Chondrocyte (in vitro differentiated cells): ENCODE measurements around the gene TMEM63A. TPM values are rescaled to one million over a fixed set of nuclear protein-coding genes. Genes with fewer than 3 reads are reported as not detected.

Experiments used
- DNase-seq: peaks from one replicate; pipeline ENCODE4 v3.0.0; 2021; ENCODE audit warnings: mixed read lengths, low spot score
- H3K27ac Mint-ChIP-seq: one replicate; pipeline ENCODE4 v1.8.0; 2021; ENCODE audit warnings: mild to moderate bottlenecking, moderate library complexity, mixed read lengths; ENCODE audit not compliant: unreplicated experiment
- H3K27me3 Mint-ChIP-seq: 2 replicates; pipeline ENCODE4 v1.8.0; 2021; ENCODE audit warnings: low read depth, mixed read lengths
- H3K36me3 Mint-ChIP-seq: 2 replicates; pipeline ENCODE4 v1.8.0; 2021; ENCODE audit warnings: low read depth, mixed read lengths
- H3K4me1 Mint-ChIP-seq: 2 replicates; pipeline ENCODE4 v1.8.0; 2021; ENCODE audit warnings: low read depth, mild to moderate bottlenecking, mixed read lengths
- H3K4me3 Mint-ChIP-seq: one replicate; pipeline ENCODE4 v1.8.0; 2021; ENCODE audit warnings: mild to moderate bottlenecking, moderate library complexity, mixed read lengths; ENCODE audit not compliant: unreplicated experiment
- H3K9me3 Mint-ChIP-seq: 2 replicates; pipeline ENCODE4 v1.8.0; 2021; ENCODE audit warnings: low read depth, mixed read lengths
- total RNA-seq: library from RNA; stranded (reverse); gene quantifications from 3 replicates; pipeline ENCODE4 v1.2.1, GENCODE V29; 2021
- TF ChIP-seq, protein P1 (sequence below): fragments of 200-600 bp; sonication (generic); IDR thresholded peaks from 2 replicates; pipeline ENCODE4 v1.5.0; 2021; ENCODE audit warnings: antibody characterized with exemption, mild to moderate bottlenecking, moderate library complexity

TMEM63A gene
- total RNA-seq, 1 donor from 2014 or later: 50.3 TPM

DNA sequence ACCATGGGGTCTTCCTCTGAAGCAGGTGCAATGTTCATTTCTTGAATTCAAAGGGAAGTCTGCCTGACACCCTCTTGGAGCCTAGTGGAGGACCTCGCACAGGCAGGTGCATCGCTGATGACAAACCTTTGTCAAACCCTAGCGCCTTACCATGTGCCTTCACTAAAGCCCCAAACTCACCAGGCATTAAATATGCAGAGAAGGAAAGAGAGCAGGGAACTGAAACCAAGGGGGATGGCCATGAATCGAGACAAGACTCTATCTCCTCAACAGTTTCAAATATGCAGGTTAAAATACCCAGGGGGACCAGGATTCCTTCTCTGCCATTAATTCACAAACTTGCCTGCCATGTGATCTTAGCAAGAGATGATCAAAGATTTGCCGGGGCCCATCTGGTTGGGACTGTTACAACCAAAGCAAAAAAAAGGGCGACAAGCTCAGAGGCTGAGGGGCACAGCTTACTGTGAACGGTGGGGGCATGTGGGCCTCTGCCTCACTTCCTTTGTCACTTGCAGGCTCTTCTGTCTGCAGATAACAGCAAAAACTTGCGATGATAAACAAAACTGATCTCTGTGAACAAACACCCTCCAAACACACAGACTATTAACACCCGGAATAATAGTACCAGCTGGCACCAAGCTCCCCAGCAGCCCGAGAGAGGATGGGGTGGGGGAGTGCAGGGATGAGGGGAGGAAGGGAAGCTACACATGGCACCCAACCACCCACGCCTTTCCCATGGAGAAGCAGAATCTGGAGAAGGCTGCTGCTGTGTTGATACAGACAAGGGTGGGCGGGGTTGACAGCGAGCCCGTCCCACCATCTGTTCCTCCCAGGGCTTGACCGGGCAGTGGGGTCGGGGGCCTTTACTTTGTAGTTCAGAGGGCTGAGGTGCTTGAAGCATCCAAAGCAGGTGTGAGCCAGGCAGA, 33.9 kb downstream of the TMEM63A start:
- no peak overlapping the region for H3K4me3 Mint-ChIP-seq
- H3K27me3 Mint-ChIP-seq: no peaks in the 10 kb centered on the region
- H3K4me1 Mint-ChIP-seq: peaks cover 13% of the 10 kb centered on the region
- peaks cover 14% of the 10 kb centered on the region for H3K36me3 Mint-ChIP-seq
- H3K9me3 Mint-ChIP-seq: no peaks in the 10 kb centered on the region
- DNase-seq: no peak
- TF ChIP-seq, protein P1, sequence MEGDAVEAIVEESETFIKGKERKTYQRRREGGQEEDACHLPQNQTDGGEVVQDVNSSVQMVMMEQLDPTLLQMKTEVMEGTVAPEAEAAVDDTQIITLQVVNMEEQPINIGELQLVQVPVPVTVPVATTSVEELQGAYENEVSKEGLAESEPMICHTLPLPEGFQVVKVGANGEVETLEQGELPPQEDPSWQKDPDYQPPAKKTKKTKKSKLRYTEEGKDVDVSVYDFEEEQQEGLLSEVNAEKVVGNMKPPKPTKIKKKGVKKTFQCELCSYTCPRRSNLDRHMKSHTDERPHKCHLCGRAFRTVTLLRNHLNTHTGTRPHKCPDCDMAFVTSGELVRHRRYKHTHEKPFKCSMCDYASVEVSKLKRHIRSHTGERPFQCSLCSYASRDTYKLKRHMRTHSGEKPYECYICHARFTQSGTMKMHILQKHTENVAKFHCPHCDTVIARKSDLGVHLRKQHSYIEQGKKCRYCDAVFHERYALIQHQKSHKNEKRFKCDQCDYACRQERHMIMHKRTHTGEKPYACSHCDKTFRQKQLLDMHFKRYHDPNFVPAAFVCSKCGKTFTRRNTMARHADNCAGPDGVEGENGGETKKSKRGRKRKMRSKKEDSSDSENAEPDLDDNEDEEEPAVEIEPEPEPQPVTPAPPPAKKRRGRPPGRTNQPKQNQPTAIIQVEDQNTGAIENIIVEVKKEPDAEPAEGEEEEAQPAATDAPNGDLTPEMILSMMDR: no peak
- H3K27ac Mint-ChIP-seq: peak overlapping the region; percentile 22

DNA sequence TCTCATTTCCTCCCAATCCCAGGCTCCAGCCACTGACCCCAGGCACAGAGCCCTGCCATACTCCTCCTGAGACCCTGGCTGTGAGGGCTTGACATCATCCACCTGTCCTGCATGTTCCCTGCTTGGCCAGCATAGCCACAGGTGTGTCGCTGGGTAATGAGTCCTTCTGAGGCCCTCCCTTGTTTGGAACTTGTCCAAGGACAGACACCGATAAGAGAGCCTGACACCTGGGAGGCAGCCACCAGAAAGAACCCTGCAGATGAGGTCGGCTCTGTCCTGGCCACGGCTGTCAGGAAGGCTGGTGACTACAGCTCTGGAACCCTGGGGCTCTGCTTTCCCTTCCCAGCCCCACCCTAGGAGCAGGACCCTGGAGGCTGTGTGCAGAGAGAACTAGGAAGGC, 34.6 kb downstream of the TMEM63A start:
- TF ChIP-seq, protein P1: no peak
- H3K27me3 Mint-ChIP-seq: no peaks in the 10 kb centered on the region
- H3K9me3 Mint-ChIP-seq: no peaks in the 10 kb centered on the region
- peaks cover 13% of the 10 kb centered on the region for H3K4me1 Mint-ChIP-seq
- no peak overlapping the region for H3K27ac Mint-ChIP-seq
- DNase-seq: no peak
- H3K4me3 Mint-ChIP-seq: no peak overlapping the region
- H3K36me3 Mint-ChIP-seq: peaks cover 17% of the 10 kb centered on the region

- Mint-ChIP-seq H3K9me3 (no peaks in the 10 kb centered on the region), H3K4me3 (no peak overlapping the region), H3K27me3 (no peaks in the 10 kb centered on the region), H3K27ac (no peak overlapping the region), H3K4me1 (peaks cover 13% of the 10 kb centered on the region), H3K36me3 (peaks cover 15% of the 10 kb centered on the region)
- TF ChIP-seq, protein P1: no peak
- DNase-seq: no peak
Measured at GRCh38 chr1:225846331-225847310, 35.6 kb downstream of the TMEM63A start.

DNA sequence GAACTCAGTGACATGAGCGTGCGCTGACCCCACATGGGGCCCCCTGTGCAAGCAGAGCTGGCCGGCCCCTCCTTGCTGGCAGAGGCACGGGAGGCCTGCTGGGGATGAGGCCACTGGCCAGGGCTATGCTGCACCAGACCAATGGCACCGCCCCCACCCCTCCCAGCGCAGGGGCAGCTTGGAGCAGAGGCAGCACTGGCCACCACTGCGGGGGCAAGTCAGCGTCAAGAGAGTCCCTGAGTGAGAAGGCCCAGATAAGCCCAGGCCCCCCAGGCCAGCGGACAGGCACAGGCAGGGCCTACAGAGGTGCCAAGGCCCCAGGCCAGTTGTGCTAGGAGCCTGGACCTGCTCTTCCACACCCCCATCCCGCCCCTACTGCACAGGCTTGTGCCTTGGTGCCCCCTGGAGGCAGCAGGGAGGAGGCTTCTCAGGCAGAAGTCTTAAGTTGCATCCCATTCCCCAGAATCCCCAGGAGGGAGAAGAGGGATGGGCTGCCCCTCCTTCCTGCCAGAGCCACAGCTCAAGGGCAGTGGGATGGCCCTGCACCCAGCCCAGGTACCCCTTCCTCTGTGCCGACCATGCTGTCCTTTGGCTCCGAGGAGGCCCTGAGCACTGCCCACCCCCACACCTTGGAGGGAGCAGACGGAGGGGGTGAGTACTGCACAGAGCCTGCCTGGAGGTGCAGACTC, 36.5 kb downstream of the TMEM63A start:
- Mint-ChIP-seq H3K4me1 (peaks cover 13% of the 10 kb centered on the region), H3K9me3 (no peaks in the 10 kb centered on the region), H3K27me3 (no peaks in the 10 kb centered on the region), H3K27ac (no peak overlapping the region), H3K4me3 (no peak overlapping the region), H3K36me3 (peaks cover 12% of the 10 kb centered on the region)
- DNase-seq: no peak
- TF ChIP-seq, protein P1: peak; percentile 83
